HCT116 (cell line): ENCODE data around the gene ARID4A. TPM values are rescaled to one million over a fixed set of nuclear protein-coding genes. Genes with fewer than 3 reads are reported as not detected.

ENCODE experiments used
- ATAC-seq: fragments of 200-7000 bp; cut with Tn5 transposase; 2 replicates; pipeline ENCODE4 v1.9.1; 2020; ENCODE audit warnings: mild to moderate bottlenecking, moderate library complexity
- BruUV-seq: library from RNA; stranded (reverse); fragments of 400-500 nt; replicated peaks from 2 replicates; lab custom pipeline; 2021; lab: Mats Ljungman, UMichigan
- CTCF ChIA-PET: fragments of 300-600 bp; sonication (Branson Sonifier 250); formaldehyde crosslinking; loops from one replicate; lab custom pipeline; 2021; ENCODE audit warnings: antibody characterized with exemption; lab: Charles Lee
- POLR2A ChIA-PET: fragments of 300-600, 350-600 bp; sonication (Branson Sonifier 250); formaldehyde crosslinking; loops from one replicate; lab custom pipeline; 2021; ENCODE audit warnings: antibody characterized with exemption; lab: Charles Lee
- RAD21 ChIA-PET, 2 experiments: fragments of 300-600 bp; sonication (Branson Sonifier 250); formaldehyde crosslinking; loops; one replicate each; lab custom pipeline; 2023; ENCODE audit warnings: low total read pairs in 2 of 2; ENCODE audit not compliant: uncharacterized antibody in 2 of 2, unreplicated experiment in 2 of 2, low non-redundant PET in 1 of 2; lab: Charles Lee
- DNase-seq: peaks from one replicate; pipeline ENCODE4 v3.0.0-alpha.2; 2010; ENCODE audit warnings: low read depth, low spot score
- H2AFZ ChIP-seq: fragments of 200-600 bp; shearing (Covaris generic), sonication (generic); 2 replicates; pipeline ENCODE4 v1.6.1; 2017; ENCODE audit warnings: low read depth, mixed run types, mixed read lengths, antibody characterized with exemption, low read length; ENCODE audit not compliant: poor library complexity, severe bottlenecking
- H3K27ac ChIP-seq: 2 replicates; pipeline ENCODE4 v1.5.1; 2012; ENCODE audit warnings: low read depth, low read length
- H3K27me3 ChIP-seq: fragments of 200-600 bp; sonication (generic); 2 replicates; pipeline ENCODE4 v1.6.1; 2016; ENCODE audit warnings: mixed run types, low read length, mixed read lengths; ENCODE audit not compliant: insufficient read depth
- H3K36me3 ChIP-seq, 2 experiments: fragments of 200-500 bp in 1 of 2; fragments of 200-600 bp in 1 of 2; sonication (Bioruptor generic) in 1 of 2; sonication (generic) in 1 of 2; 2 replicates each; pipeline versions ENCODE4 v1.5.1 to v1.6.1; 2014 to 2016; ENCODE audit warnings: low read length in 2 of 2, inconsistent platforms in 1 of 2, mixed read lengths in 1 of 2, mixed run types in 1 of 2; ENCODE audit not compliant: insufficient read depth in 2 of 2, control insufficient read depth in 1 of 2
- H3K4me1 ChIP-seq, 2 experiments: fragments of 200-600 bp in 1 of 2; sonication (generic) in 1 of 2; 2 replicates each; pipeline versions ENCODE4 v1.5.1 to v1.6.1; 2012 to 2017; ENCODE audit warnings: low read length in 2 of 2, inconsistent platforms in 1 of 2, mild to moderate bottlenecking in 1 of 2, mixed read lengths in 1 of 2, mixed run types in 1 of 2, moderate library complexity in 1 of 2; ENCODE audit not compliant: insufficient read depth in 2 of 2, control insufficient read depth in 1 of 2
- H3K4me2 ChIP-seq: fragments of 200-600 bp; sonication (generic); 2 replicates; pipeline ENCODE4 v1.6.1; 2017; ENCODE audit warnings: mixed run types, low read length, mixed read lengths
- H3K4me3 ChIP-seq, 2 experiments: fragments of 200-600 bp in 1 of 2; sonication (generic) in 1 of 2; replicated peaks in 1 of 2; 2 replicates each; pipeline ENCODE4 v1.5.1; 2011 to 2016; ENCODE audit warnings: low read length in 2 of 2, control low read depth in 1 of 2, low read depth in 1 of 2, mild to moderate bottlenecking in 1 of 2, mixed read lengths in 1 of 2, mixed run types in 1 of 2
- H3K79me2 ChIP-seq: fragments of 200-600 bp; sonication (generic); 2 replicates; pipeline ENCODE4 v1.6.1; 2017; ENCODE audit warnings: mild to moderate bottlenecking, mixed run types, low read length, moderate library complexity, mixed read lengths; ENCODE audit not compliant: insufficient read depth
- H3K9ac ChIP-seq: fragments of 200-600 bp; sonication (generic); 2 replicates; pipeline ENCODE4 v1.6.1; 2016; ENCODE audit warnings: low read length, mixed read lengths
- H3K9me2 ChIP-seq: fragments of 200-600 bp; sonication (generic), shearing (Covaris generic); 2 replicates; pipeline ENCODE4 v1.6.1; 2017; ENCODE audit warnings: mixed run types, mild to moderate bottlenecking, moderate library complexity; ENCODE audit not compliant: insufficient read depth
- H3K9me3 ChIP-seq, 2 experiments: fragments of 200-500 bp in 1 of 2; fragments of 200-600 bp in 1 of 2; sonication (Bioruptor generic) in 1 of 2; sonication (generic) in 1 of 2; 2 replicates each; pipeline ENCODE4 v1.6.1; 2014 to 2017; ENCODE audit warnings: low read length in 2 of 2, mixed read lengths in 2 of 2, inconsistent platforms in 1 of 2, low read depth in 1 of 2, mild to moderate bottlenecking in 1 of 2, mixed run types in 1 of 2, moderate library complexity in 1 of 2; ENCODE audit not compliant: control insufficient read depth in 1 of 2, insufficient read depth in 1 of 2
- H4K20me1 ChIP-seq: fragments of 200-600 bp; sonication (generic), shearing (Covaris generic); 2 replicates; pipeline ENCODE4 v1.6.1; 2017; ENCODE audit warnings: mixed run types, mild to moderate bottlenecking, moderate library complexity; ENCODE audit not compliant: insufficient read depth
- EGR1 ChIP-seq: IDR thresholded peaks from 2 replicates; pipeline ENCODE4 v1.6.1; 2012; ENCODE audit warnings: low read depth
- ELF1 ChIP-seq: IDR thresholded peaks from 2 replicates; pipeline ENCODE4 v1.6.1; 2012; ENCODE audit warnings: low read depth, borderline replicate concordance
- EZH2phosphoT487 ChIP-seq: fragments of 200-600 bp; IDR thresholded peaks from 2 replicates; pipeline ENCODE4 v1.6.1; 2018; ENCODE audit warnings: antibody characterized with exemption, borderline replicate concordance
- FOSL1 ChIP-seq: IDR thresholded peaks from 2 replicates; pipeline ENCODE4 v1.6.1; 2012; ENCODE audit warnings: low read depth
- JUND ChIP-seq: IDR thresholded peaks from 2 replicates; pipeline ENCODE4 v1.6.1; 2012
- POLR2AphosphoS5 ChIP-seq: IDR thresholded peaks from 2 replicates; pipeline ENCODE4 v1.6.1; 2011; ENCODE audit warnings: mild to moderate bottlenecking, low read depth, low read length, moderate library complexity
- REST ChIP-seq: IDR thresholded peaks from 2 replicates; pipeline ENCODE4 v1.6.1; 2012; ENCODE audit warnings: low read depth
- SRF ChIP-seq: IDR thresholded peaks from 2 replicates; pipeline ENCODE4 v1.6.1; 2012; ENCODE audit warnings: low read depth
- ZFX ChIP-seq: fragments of 450-650 bp; IDR thresholded peaks from 2 replicates; pipeline ENCODE4 v1.6.1; 2017
- ZNF274 ChIP-seq: fragments of 200-500 bp; sonication (Bioruptor generic); IDR thresholded peaks from 2 replicates; pipeline ENCODE4 v1.6.1; 2014; ENCODE audit warnings: mild to moderate bottlenecking, low read depth, low read length, inconsistent platforms
- intact Hi-C: fragments of 100-400 bp; cut with micrococcal nuclease; formaldehyde crosslinking; loops from 2 replicates; pipeline ENCODE4 v1.10.0; 2022
- total RNA-seq: library from RNA; stranded (reverse); gene quantifications from one replicate; pipeline ENCODE4 v1.2.1, GENCODE V29; 2021; ENCODE audit not compliant: unreplicated experiment
- TF ChIP-seq, protein P1 (sequence below), 3 experiments: fragments of 200-600 bp in 1 of 3; sonication (generic) in 1 of 3; IDR thresholded peaks in 2 of 3; conservative IDR thresholded peaks in 1 of 3; 2 replicates each; pipeline ENCODE4 v1.5.1; 2012 to 2017; ENCODE audit warnings: low read depth in 2 of 3, low read length in 2 of 3, antibody characterized with exemption in 1 of 3, borderline replicate concordance in 1 of 3, control low read depth in 1 of 3, mild to moderate bottlenecking in 1 of 3, mixed read lengths in 1 of 3, mixed run types in 1 of 3, moderate library complexity in 1 of 3; ENCODE audit not compliant: insufficient read depth in 1 of 3
- TF ChIP-seq, protein P2 (sequence below): IDR thresholded peaks from 2 replicates; pipeline ENCODE4 v1.6.1; 2011; ENCODE audit warnings: mild to moderate bottlenecking, low read length, moderate library complexity; ENCODE audit not compliant: insufficient replicate concordance; ENCODE audit errors: extremely low read depth
- TF ChIP-seq, protein P3 (sequence below): IDR thresholded peaks from 2 replicates; pipeline ENCODE4 v1.6.1; 2012

Gene ARID4A
- total RNA-seq, 1 experiment from 2014 or later, result 13.9 TPM

DNA sequence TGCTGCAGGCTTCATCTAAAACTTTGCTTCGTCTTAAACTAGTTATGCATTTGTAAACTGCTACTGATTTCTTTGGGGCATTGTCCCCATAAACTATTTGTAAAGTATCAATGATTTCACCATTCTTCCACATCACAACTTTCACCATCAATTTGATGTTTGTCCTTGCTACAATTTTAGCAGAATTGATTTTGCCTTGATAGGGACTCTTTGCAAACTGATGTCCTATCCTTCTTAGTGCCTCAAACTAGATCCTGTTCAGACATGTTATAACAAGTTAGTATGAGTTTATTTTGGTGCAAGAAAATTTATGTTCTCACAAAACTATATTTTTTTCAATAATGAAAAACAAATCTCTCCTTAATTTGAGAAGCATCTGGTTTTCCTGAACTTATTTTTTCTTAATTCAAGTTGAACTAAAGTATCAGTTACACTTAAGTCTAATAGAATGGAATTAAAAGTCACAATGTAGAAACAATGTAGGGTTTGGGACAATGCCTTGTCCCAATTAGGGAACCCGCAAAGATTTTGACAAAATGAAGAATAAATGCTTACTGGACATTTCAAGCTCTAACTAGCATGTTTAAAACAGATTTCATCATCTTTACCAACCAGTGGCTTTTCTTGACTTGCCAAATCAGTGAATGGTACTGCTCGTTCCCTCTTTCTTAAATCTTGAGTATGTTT, 10.1 kb upstream of the ARID4A start:
- BruUV-seq, result TSS peak; percentile 0
- Histone ChIP-seq H3K9ac (no peak overlapping the region), H3K79me2 (peaks cover 96% of the 10 kb centered on the region), H3K9me3 (no peaks in the 10 kb centered on the region), H3K4me2 (no peak overlapping the region), H2AFZ (no peak overlapping the region), H3K4me1 (no peaks in the 10 kb centered on the region), H3K36me3 (peaks cover 38 to 41% of the 10 kb centered on the region in 2 experiments), H3K27ac (no peak overlapping the region), H3K9me2 (no peaks in the 10 kb centered on the region), H3K27me3 (no peaks in the 10 kb centered on the region), H3K4me3 (no peak overlapping the region), H4K20me1 (no peaks in the 10 kb centered on the region; the same call in 1 of the 2 replicates)
- DNase-seq, result no peak
- ChIA-PET CTCF (no interaction called here), RAD21 (no interaction called here), POLR2A (interaction anchor here (1.0 kb wide), 1 partner anchor 10 kb away, joined by 3 read pairs; the partner anchor contains the start of gene ARID4A)
- ATAC-seq, result no peak
- TF ChIP-seq EGR1 (no peak), FOSL1 (no peak), ZNF274 (no peak), POLR2AphosphoS5 (no peak), ZFX (no peak), ELF1 (no peak), EZH2phosphoT487 (no peak), JUND (no peak), SRF (no peak), REST (no peak)
- TF ChIP-seq, protein P1, sequence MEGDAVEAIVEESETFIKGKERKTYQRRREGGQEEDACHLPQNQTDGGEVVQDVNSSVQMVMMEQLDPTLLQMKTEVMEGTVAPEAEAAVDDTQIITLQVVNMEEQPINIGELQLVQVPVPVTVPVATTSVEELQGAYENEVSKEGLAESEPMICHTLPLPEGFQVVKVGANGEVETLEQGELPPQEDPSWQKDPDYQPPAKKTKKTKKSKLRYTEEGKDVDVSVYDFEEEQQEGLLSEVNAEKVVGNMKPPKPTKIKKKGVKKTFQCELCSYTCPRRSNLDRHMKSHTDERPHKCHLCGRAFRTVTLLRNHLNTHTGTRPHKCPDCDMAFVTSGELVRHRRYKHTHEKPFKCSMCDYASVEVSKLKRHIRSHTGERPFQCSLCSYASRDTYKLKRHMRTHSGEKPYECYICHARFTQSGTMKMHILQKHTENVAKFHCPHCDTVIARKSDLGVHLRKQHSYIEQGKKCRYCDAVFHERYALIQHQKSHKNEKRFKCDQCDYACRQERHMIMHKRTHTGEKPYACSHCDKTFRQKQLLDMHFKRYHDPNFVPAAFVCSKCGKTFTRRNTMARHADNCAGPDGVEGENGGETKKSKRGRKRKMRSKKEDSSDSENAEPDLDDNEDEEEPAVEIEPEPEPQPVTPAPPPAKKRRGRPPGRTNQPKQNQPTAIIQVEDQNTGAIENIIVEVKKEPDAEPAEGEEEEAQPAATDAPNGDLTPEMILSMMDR (IDR thresholded peaks at IDR 0.05 in 2 of 3, conservative IDR thresholded peaks at IDR 0.05 in 1 of 3; ENCODE audit: borderline replicate concordance in 1 of 3, insufficient read depth in 1 of 3, low read depth in 2 of 3, low read length in 2 of 3), result no peak
- TF ChIP-seq, protein P2, sequence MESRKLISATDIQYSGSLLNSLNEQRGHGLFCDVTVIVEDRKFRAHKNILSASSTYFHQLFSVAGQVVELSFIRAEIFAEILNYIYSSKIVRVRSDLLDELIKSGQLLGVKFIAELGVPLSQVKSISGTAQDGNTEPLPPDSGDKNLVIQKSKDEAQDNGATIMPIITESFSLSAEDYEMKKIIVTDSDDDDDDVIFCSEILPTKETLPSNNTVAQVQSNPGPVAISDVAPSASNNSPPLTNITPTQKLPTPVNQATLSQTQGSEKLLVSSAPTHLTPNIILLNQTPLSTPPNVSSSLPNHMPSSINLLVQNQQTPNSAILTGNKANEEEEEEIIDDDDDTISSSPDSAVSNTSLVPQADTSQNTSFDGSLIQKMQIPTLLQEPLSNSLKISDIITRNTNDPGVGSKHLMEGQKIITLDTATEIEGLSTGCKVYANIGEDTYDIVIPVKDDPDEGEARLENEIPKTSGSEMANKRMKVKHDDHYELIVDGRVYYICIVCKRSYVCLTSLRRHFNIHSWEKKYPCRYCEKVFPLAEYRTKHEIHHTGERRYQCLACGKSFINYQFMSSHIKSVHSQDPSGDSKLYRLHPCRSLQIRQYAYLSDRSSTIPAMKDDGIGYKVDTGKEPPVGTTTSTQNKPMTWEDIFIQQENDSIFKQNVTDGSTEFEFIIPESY, result no peak
- TF ChIP-seq, protein P3, sequence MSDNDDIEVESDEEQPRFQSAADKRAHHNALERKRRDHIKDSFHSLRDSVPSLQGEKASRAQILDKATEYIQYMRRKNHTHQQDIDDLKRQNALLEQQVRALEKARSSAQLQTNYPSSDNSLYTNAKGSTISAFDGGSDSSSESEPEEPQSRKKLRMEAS, result no peak
- intact Hi-C loops, result no loop called here
